DOHH2 (cell line): Measurements from ENCODE around the gene OR52R1.

ENCODE experiments used
- H3F3A ChIP-seq: fragments of 200-600 bp; sonication (generic), shearing (Covaris generic); 2 replicates; pipeline ENCODE4 v1.6.0; 2016; ENCODE audit warnings: antibody characterized with exemption, mild to moderate bottlenecking; ENCODE audit not compliant: control insufficient read depth, insufficient read depth
- H3K27ac ChIP-seq: fragments of 200-600 bp; sonication (generic); 2 replicates; pipeline ENCODE4 v1.5.1; 2014; ENCODE audit warnings: low read depth, mild to moderate bottlenecking, low read length, moderate library complexity
- H3K27me3 ChIP-seq: fragments of 200-600 bp; sonication (generic); 2 replicates; pipeline ENCODE4 v1.6.1; 2014; ENCODE audit warnings: mild to moderate bottlenecking, low read length, mixed read lengths; ENCODE audit not compliant: control insufficient read depth
- H3K36me3 ChIP-seq: fragments of 200-600 bp; sonication (generic); 2 replicates; pipeline ENCODE4 v1.6.1; 2014; ENCODE audit warnings: mild to moderate bottlenecking, low read length, moderate library complexity, mixed read lengths; ENCODE audit not compliant: control insufficient read depth
- H3K4me1 ChIP-seq: fragments of 200-600 bp; sonication (generic); 2 replicates; pipeline ENCODE4 v1.6.1; 2014; ENCODE audit warnings: mild to moderate bottlenecking, low read length, mixed read lengths; ENCODE audit not compliant: control insufficient read depth
- H3K4me2 ChIP-seq: fragments of 200-600 bp; sonication (generic); 2 replicates; pipeline ENCODE4 v1.6.0; 2014; ENCODE audit warnings: mild to moderate bottlenecking, low read length, moderate library complexity
- H3K4me3 ChIP-seq: fragments of 200-600 bp; sonication (generic); 2 replicates; pipeline ENCODE4 v1.5.1; 2014; ENCODE audit warnings: mild to moderate bottlenecking, low read length, mixed read lengths
- H3K79me2 ChIP-seq: fragments of 200-600 bp; sonication (generic); 2 replicates; pipeline ENCODE4 v1.6.1; 2014; ENCODE audit warnings: mild to moderate bottlenecking, low read length, mixed read lengths; ENCODE audit not compliant: control insufficient read depth
- H3K9me2 ChIP-seq: fragments of 200-600 bp; sonication (generic); replicated peaks from 2 replicates; pipeline ENCODE4 v1.6.1; 2014; ENCODE audit warnings: mild to moderate bottlenecking, low read length, mixed read lengths; ENCODE audit not compliant: control insufficient read depth
- H3K9me3 ChIP-seq: fragments of 200-600 bp; sonication (generic); 2 replicates; pipeline ENCODE4 v1.6.1; 2014; ENCODE audit warnings: antibody characterized with exemption, low read length, mixed read lengths; ENCODE audit not compliant: control insufficient read depth, insufficient read depth
- H4K20me1 ChIP-seq: fragments of 200-600 bp; sonication (generic); 2 replicates; pipeline ENCODE4 v1.6.0; 2014; ENCODE audit warnings: low read depth, mild to moderate bottlenecking, antibody characterized with exemption, low read length, moderate library complexity; ENCODE audit not compliant: control insufficient read depth, insufficient read depth
- CTCF ChIP-seq: fragments of 200-600 bp; sonication (generic); IDR thresholded peaks from one replicate; pipeline ENCODE4 v1.5.1; 2014; ENCODE audit warnings: antibody characterized with exemption, mild to moderate bottlenecking, low read depth, low read length; ENCODE audit not compliant: poor library complexity, severe bottlenecking
- EZH2phosphoT487 ChIP-seq: fragments of 200-600 bp; sonication (generic); IDR thresholded peaks from 2 replicates; pipeline ENCODE4 v1.6.1; 2017; ENCODE audit warnings: borderline replicate concordance, mild to moderate bottlenecking, antibody characterized with exemption, low read length, moderate library complexity, mixed read lengths

OR52R1 gene

GRCh38 chr11:4766420-4767043 lies 37.6 kb downstream of the OR52R1 start:
- Histone ChIP-seq H4K20me1 (no peaks in the 10 kb centered on the region), H3K36me3 (no peaks in the 10 kb centered on the region), H3K4me2 (no peak overlapping the region), H3F3A (no peaks in the 10 kb centered on the region), H3K79me2 (no peaks in the 10 kb centered on the region), H3K4me1 (no peaks in the 10 kb centered on the region), H3K27me3 (no peaks in the 10 kb centered on the region), H3K9me2 (no peaks in the 10 kb centered on the region), H3K4me3 (no peak overlapping the region), H3K9me3 (no peaks in the 10 kb centered on the region), H3K27ac (no peak overlapping the region)
- TF ChIP-seq CTCF = no peak
- TF ChIP-seq EZH2phosphoT487 = no peak

DNA sequence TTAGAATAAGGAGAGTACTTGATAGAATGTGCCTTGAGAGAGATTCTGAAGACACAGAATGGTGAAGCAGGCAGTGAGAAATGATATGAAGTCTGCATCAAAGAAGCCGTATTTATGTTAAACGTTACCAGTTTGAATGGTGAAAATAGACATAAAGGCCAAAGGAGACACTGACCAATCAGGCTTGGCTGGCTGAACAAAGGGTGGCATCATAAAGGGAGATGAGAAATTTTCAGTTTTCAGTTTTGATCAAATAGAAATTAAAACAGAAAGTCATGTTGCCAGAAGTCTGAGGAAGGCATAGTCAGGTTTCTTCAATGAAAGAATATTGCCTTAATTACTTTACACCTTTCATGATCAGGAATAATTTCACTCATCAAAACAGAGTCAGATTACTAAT lies 41.1 kb downstream of the OR52R1 start:
- H3K9me2 ChIP-seq = no peaks in the 10 kb centered on the region
- no peak overlapping the region for H3K4me2 ChIP-seq
- H3K27ac ChIP-seq = no peak overlapping the region
- no peaks in the 10 kb centered on the region for H3F3A ChIP-seq
- H3K4me3 ChIP-seq = no peak overlapping the region
- H3K27me3 ChIP-seq = no peaks in the 10 kb centered on the region
- H3K79me2 ChIP-seq = no peaks in the 10 kb centered on the region
- no peaks in the 10 kb centered on the region for H3K36me3 ChIP-seq
- no peaks in the 10 kb centered on the region for H3K9me3 ChIP-seq
- no peaks in the 10 kb centered on the region for H3K4me1 ChIP-seq
- H4K20me1 ChIP-seq = no peaks in the 10 kb centered on the region
- TF ChIP-seq EZH2phosphoT487 (no peak), CTCF (no peak)
